NCI-H1694 treated with DMSO at 0.1 percent for 48 hours (cell line): ENCODE results near the gene DIS3L2.

Source experiments
- DNase-seq: peaks from one replicate; lab custom pipeline; 2025; lab: John Stamatoyannopoulos, UW

DIS3L2 gene

DNA sequence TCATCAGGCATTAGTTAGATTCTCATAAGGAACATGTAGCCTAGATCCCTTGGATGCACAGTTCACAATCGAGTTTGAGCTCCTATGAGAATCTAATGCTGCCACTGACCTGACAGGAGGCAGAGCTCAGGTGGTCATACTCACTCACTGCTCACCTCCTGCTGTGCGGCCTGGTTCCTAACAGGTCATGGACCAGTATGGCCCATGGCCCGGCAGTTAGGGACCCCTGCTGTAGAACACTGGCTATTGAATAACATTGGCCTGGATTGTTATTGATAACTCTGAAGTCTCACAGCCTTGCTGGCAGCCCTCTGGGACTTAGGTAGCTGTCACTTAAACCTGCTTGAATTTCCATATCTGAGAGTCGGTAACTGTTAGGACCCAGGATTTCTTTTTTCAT, 302.6 kb downstream of the DIS3L2 start:
- DNase-seq, result no peak

- DNase-seq, result no peak
Observed at GRCh38 chr2:232265329-232265728, 303.8 kb downstream of the DIS3L2 start.

DNA sequence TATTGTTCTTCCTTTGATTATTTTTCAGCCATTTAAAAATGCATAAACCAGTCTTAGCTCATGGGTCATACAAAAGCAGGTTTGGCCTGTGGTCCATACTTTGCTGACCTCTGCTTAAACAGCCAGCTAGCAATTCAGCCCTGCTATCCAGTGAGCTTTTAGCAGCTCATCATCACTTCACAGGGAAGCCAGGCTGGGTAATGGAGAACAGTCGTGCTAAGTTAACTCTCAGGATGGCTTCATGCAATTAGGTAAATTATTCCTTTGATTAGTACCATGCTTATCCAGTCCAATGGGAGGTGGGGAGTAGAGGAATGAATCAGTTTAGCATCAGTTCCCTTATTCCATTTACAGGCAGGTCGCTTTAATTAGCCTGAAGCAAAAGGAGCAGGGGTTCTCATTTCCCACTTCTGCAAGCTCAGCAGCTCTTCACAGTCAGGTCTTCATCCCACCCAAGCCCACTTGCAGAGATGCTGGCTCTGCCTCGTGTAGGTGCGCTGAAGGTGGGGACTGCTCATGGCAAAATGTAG, 307.2 kb downstream of the DIS3L2 start:
- DNase-seq, result no peak

DNA sequence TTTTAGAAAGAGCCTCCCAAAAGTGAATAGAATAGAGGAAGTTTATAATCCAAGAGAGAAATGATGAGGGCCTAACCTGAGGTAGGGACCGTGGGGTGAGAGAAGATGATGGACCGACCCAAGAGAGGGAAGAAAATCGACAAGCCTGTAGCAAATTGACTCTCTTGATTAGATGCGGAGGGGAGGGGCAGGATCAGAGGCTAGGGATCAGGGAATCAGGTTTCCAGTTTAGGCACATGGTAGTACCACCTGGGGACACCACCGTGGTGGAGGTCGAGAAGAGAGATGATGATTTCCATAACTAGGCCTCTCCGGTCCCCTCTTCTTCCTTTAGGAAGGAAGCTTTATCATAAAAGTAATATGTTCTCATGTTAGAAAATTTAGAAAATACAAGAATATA, 308.4 kb downstream of the DIS3L2 start:
- no peak for DNase-seq

DNA sequence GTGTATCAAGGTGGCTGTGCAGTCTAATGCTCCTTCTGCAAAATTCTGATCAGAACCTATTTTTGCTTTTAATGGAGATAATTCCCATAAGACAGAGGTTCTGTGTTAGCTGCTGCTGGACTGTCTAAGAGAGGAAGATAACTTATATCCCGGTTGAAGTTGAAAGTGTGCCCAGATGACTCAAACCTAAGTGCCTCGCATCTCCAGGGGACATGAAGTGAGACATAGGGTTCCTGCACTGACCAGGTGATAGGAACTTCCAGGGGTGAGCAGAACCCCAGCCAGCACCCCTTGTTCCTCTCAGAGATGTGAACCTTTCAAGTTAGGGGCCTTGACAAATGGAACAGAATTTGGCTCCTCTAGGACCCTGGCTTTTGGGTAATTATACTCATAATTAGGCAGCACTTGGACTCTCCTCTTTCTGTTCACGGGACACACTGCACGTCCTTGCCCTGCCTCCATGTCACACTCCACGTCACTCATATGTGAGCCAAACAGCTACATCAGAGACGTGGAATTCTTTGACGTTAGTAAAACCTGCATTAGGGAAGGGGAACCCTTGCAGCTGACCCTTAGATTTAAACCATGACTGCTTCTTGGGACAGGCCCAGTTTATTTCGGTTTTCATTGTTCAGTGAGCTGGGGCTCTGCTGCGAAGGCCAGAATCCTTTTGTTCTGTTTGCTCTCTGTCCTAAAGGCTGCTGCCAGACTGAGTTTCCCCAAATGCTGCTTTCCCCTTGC, 312.6 kb downstream of the DIS3L2 start:
- DNase-seq, result no peak

DNA sequence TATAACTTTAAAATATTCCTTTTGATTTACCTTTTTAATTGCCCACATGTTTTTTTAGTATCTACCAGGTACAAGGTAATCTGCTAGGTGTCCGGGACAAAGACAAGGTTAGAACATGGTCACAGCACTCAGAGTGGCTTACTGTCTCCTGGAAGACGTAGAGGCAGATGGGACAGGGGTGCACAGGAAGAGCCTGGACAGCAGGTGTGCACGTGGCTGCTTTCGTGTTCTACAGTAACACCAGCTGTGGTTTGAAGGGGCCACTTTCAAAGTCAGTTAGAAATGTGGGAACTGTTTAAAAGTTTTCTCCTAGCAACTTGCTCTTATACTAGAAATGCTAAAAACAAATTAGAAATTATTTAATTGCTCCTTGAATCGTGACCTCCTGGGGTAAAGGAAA, 314.2 kb downstream of the DIS3L2 start:
- no peak for DNase-seq

DNA sequence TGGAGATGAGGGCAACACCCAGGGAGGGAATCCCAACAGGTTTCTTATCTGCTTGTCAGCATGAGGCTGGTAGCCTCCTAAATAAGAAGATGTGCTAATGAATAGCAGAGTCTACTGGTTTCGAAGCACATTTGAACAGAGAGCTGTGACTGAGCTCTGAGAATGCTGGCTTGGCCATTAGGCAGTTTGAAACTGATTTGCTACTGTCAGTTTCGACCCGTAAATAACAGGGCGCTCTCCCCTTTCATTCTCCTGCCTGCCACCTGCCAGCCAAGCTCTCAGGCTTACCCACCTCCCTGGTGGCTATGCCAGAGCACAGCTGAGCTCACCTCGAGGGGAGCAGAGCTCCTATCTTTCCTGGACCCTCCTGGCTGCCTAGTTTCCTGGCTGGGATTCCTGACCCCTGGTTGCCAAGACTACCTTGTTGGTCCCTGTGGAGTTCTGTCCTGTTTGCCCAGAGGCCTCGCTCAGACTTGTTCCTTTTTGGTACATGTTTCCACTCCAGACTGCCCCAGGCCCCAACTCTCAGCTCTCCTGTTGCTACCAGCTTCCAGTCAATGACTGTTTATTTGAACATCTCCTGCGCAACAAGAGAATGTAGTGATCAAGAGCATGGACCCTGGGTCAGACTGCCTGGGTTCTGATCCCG, 314.7 kb downstream of the DIS3L2 start:
- peak; percentile 49 for DNase-seq

- DNase-seq, result peak; percentile 70
Observed at GRCh38 chr2:232276733-232277313, 315.3 kb downstream of the DIS3L2 start.

- no peak for DNase-seq
Observed at GRCh38 chr2:232278534-232278933, 317.0 kb downstream of the DIS3L2 start.

- DNase-seq, result no peak
Observed at GRCh38 chr2:232280341-232280740, 318.8 kb downstream of the DIS3L2 start.

- DNase-seq, result no peak
Observed at GRCh38 chr2:232281858-232282507, 320.5 kb downstream of the DIS3L2 start.

DNA sequence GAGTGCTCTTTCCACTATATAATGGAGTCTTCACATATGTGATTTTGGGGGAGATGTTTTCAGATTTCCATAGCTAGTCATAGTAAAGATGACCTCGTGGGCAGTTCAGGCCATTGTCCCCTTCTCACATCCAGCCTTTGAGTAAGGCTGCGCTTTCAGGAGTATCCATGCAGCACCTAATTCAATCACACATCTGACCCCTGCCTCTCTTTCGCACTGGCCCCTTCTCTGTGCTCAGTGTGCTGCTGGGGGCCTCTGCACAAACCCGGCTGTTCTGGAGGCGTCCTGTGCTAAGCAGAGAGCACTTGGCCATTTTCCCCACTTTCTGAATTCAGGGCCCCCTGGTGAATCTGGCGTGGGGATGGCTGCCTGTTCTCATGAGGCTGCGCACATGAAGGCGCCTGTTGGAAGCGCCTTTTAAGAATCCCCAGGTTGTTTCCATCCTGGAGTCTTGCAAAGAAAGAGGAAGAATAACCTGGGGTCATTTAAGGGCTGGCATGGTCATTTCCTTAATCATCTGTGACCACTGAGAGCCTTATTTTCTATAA, 321.1 kb downstream of the DIS3L2 start:
- DNase-seq, result no peak

- DNase-seq, result no peak
Observed at GRCh38 chr2:232286001-232286868, 324.7 kb downstream of the DIS3L2 start.

DNA sequence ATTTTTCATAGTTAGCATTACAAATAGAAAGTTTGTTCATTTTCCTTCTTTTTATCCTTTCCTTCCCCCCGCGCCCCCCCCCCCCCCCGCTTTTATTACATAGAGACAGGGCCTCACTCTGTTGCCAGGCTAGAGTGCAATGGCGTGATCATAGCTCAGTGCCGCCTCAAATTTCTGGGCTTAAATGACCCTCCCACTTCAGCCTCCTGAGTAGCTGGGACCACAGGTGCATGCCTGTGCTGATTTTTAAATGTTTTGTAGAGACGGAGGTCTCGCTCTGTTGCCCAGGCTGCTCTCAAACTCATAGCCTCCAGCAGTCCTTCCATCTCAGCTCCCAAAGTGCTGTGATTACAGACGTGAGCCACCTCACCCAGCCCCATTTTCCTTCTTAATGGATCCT, 325.8 kb downstream of the DIS3L2 start:
- DNase-seq, result no peak

DNA sequence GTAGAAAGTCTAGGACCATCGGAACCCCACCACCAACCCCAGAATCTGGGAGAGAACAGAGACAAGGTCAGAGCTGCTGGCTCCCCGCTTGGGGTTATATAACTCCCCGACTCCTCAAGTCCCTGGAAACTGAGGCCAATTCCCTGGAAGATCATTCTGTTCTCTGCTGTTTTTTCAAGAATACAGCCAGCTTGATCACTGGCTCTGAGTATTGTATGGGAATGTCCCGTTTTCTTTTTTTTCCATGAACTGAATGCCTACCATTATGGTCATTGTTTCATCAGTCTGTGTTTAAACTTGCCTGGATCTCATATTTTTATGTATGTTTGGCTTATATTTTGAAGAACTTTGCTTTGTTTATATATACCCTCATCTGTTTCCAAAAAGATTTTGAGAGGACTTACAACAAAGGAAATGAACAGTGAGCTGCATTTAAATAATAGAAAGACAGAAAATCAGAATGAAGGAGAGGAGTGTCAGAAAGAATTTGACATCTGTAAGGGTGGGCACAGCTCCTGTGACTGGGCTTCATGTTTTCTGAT, 327.0 kb downstream of the DIS3L2 start:
- no peak for DNase-seq

- DNase-seq, result no peak
Observed at GRCh38 chr2:232290668-232291067, 329.2 kb downstream of the DIS3L2 start.

GRCh38 chr2:232291343-232291742, 329.8 kb downstream of the DIS3L2 start:
- DNase-seq, result no peak

DNA sequence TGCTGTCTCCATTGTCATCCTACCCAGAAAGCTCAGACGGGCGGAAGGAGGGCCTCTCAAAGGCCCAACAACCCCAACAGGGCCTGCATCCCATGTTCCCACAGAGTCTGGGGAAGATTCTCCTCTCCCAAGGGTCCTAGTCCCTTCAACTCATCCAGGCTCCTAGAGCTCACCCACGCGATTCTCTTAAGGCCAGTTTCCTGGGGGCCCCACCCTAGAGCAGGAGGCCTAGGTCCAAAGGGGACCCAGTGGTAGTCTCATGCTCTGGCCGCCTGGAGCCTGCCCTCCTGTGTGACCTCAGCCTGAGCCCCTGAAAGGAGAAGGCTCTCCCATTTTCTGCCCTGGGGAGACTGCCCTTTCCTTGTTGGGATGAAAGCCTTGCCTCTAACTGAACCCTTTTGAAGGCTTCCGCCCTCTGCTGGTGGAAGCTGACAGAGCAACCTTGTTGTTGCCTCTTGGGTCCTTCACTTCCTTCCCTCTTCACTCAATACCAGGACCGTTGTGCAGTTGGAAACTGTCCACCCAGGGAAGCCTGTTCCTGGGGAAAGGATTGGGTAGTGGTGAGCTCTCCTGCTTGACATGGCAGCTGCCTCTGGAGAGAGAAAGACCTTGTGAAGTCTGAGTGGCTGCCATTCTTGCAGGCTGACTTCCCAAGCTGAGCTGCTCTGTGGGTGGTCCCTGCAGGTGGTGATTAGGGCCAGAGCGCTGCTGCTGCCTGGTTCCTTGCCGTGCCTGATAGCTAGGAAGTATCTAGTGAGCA, 331.1 kb downstream of the DIS3L2 start:
- peak; percentile 17 for DNase-seq

DNA sequence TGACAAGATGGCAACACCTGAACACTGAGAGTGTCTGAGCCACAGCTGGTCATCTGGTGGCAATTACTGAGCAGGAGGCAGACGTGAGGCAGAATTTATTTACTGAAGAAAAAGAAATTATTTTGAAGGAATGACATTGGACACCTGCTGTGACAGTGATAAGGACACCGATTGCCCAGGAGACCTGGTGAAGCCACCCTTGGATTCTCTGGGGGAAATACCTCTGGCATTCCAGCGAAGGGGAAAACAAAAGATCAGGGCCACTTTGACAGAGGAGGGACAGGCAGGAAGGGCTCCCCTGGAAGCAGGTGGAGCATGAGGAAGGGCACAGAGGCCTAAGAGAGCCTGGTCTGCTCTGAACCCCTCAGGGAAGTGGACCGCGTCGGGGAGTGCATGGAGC, 331.7 kb downstream of the DIS3L2 start:
- no peak for DNase-seq

DNA sequence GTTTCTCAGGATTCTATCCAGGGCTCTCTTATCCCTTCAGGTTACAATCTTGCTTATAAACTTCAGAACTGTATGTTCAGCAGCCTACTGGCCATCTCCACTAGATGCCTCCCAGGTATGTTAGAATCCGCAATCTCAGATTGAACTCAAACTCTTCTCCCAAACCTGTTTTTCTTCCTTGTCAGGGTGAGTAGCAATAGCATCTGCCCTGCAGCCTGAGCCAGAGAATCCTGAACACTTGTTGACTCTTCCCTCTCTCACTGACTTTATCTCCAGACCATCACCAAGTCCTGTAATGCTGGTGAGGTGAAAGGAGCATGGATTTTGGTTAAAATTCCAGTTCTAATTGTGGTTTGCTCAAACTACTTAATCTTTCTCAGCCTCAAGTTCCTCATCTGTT, 334.5 kb downstream of the DIS3L2 start:
- DNase-seq, result no peak
